Measurements from ENCODE around the gene STMN3. TPM values are rescaled to one million over a fixed set of nuclear protein-coding genes. Genes with fewer than 3 reads are reported as not detected.
"Not testable (repeated sequence)": the region's sequence is repeated elsewhere in the genome, so short reads cannot be mapped to it uniquely, and the experiment has no call there.

The STMN3 gene
- total and polyA plus RNA-seq, 8 donors = 12.6 to 47.0 (median 34.4) TPM

DNA sequence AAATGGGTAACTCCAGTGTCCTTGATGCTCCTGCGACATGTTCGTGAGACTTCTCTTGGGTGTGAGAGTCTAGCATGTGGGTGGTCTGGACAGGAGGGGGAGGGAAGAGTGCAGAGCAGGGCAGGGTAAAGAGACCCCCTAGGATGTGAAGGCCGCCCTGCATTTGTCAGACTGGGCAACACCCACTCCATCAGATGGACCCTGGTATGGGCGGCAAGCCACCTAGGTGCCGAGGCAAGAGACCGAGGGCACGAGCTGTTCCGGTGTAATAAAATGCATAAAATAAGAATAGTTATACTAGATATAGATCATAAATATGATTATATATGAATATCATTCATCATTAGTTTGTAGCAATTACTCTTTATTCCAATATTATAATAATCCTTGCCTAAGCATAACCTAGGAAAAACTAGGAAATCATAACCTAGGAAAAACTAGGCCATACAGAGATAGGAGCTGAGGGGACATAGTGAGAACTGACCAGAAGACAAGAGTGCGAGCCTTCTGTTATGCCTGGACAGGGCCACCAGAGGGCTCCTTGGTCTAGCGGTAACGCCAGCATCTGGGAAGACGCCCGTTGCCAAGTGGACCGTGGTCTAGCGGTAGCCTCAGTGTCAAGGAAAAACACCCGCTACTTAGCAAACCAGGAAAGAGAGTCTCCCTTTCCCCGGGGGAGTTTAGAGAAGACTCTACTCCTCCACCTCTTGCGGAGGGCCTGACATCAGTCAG is 39.2 kb downstream of the STMN3 start:
- intact Hi-C loops (cut with DNase I); H3K27me3 ChIP-seq; H3K4me3 ChIP-seq; H3K27ac ChIP-seq; ATAC-seq; H3K9me3 ChIP-seq: not testable (repeated sequence)
- TF ChIP-seq, protein P1, sequence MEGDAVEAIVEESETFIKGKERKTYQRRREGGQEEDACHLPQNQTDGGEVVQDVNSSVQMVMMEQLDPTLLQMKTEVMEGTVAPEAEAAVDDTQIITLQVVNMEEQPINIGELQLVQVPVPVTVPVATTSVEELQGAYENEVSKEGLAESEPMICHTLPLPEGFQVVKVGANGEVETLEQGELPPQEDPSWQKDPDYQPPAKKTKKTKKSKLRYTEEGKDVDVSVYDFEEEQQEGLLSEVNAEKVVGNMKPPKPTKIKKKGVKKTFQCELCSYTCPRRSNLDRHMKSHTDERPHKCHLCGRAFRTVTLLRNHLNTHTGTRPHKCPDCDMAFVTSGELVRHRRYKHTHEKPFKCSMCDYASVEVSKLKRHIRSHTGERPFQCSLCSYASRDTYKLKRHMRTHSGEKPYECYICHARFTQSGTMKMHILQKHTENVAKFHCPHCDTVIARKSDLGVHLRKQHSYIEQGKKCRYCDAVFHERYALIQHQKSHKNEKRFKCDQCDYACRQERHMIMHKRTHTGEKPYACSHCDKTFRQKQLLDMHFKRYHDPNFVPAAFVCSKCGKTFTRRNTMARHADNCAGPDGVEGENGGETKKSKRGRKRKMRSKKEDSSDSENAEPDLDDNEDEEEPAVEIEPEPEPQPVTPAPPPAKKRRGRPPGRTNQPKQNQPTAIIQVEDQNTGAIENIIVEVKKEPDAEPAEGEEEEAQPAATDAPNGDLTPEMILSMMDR (IDR thresholded peaks at IDR 0.05) = peak; percentile 8 to 24
- Histone ChIP-seq H3K36me3 (peaks cover 0 to 51% of the 10 kb centered on the region in 2 donors), H3K4me1 (peaks cover 0 to 29% of the 10 kb centered on the region in 2 donors)
- DNase-seq = peak in 1 of 4 donors; percentile 26

DNA sequence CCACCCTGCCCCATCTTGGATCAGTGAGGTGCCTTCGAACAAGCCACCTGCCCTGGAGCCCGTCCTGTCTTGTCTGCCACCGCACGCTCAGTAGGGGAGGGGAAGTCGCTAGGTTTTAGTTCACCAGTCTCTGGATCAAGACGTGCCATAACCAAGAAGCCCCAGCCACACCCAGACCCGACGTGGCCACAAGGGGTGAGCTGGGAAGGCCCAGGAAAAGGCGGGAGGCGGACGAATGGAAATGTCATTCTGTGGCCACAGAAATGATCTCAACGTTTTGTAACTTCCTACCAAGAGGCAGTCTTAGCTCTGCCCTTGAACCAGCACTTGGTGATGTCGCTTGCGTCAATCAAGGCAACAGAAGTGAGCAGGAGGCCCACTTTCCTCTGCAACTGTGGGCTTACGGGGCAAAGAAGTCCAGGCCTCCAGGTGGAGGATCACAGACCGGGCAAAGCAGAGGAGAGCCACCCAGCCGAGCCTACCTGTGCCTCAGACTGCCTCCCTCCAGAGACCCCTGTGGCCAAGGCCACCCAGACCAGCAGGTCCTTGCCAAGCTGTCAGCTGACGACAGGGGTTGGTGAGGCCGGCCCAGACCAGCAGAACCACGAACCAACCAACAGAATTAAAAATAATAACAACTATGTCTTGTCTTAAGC is 40.8 kb downstream of the STMN3 start:
- no peak overlapping the region for H3K4me3 ChIP-seq
- peak overlapping the region in 1 of 2 donors; percentile 31 for H3K27ac ChIP-seq
- peaks cover 0 to 35% of the 10 kb centered on the region in 2 donors for H3K36me3 ChIP-seq
- TF ChIP-seq, protein P1 (IDR thresholded peaks at IDR 0.05) = no peak
- ATAC-seq = peak; percentile 70
- peak in 2 of 4 donors; percentile 51 to 74 for DNase-seq
- no peaks in the 10 kb centered on the region for H3K27me3 ChIP-seq
- no peaks in the 10 kb centered on the region for H3K9me3 ChIP-seq
- H3K4me1 ChIP-seq = peaks cover 0 to 29% of the 10 kb centered on the region in 2 donors
- intact Hi-C loops (cut with DNase I) = no loop called here

DNA sequence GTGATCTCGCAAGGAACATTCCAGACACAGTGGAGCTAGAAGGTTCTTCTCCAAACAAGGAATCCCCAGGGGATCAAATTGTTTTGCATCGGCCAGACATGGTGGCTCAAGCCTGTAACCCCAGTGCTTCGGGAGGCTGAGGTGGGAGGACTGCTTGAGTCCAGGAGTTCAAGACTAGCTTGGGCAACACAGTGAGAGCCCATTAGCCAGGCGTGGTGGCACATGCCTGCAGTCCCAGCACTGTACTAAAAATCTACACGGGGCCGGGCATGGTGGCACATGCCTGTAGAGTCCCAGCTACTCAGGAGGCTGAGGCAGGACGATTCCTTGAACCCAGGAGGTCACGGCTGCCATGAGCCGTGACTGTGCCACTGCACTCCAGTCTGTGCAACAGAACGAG is 41.6 kb downstream of the STMN3 start:
- TF ChIP-seq, protein P1 (IDR thresholded peaks at IDR 0.05) = no peak
- DNase-seq (peak in 1 of 4 donors; percentile 41), ATAC-seq (no peak)
- Histone ChIP-seq H3K36me3 (peaks cover 0 to 28% of the 10 kb centered on the region in 2 donors), H3K9me3 (no peaks in the 10 kb centered on the region), H3K4me1 (peaks cover 0 to 32% of the 10 kb centered on the region in 2 donors), H3K27me3 (no peaks in the 10 kb centered on the region), H3K4me3 (no peak overlapping the region), H3K27ac (no peak overlapping the region)
- intact Hi-C loops (cut with DNase I) = no loop called here

DNA sequence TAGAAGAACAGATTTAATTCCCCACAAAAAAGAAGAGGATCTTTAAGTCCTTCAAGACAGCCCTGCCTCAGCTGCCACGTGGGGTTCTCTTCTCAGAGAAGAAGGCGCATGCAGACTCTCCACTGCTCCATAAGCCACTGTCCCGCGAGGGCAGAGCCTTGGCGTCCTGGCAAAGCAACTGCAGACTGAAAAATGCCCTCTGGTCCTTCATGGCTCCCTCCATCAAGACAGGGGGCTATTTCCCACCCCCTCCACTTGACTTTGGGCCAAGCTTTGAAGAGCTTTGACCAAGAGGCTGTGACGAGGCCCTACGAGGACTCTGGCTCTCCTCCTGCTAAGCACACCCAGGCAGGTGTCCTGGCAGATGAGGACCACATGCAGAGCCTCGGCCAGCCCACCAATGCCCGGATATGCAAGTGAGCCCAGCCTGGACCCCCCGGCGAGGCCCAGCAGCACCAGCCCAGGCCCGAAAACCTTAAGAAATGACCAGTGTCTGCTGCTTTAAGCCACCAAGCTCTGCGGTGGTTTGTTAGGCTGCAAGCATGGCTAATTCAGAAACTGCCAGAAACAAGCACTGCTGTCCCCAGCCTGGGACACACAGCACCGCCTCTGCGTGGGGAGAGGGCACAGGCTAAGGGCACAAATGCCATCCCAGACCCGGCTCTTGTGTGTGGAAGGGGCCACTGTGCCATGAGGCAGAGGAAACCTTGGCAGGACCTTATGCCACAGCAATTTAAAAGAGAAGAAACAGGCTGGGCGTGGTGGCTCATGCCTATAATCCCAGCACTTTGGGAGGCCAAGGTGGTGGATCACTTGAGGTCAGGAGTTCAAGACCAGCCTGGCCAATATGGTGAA is 42.4 kb downstream of the STMN3 start:
- Histone ChIP-seq H3K27me3 (no peaks in the 10 kb centered on the region), H3K36me3 (peaks cover 0 to 19% of the 10 kb centered on the region in 2 donors), H3K4me3 (no peak overlapping the region), H3K27ac (no peak overlapping the region), H3K4me1 (peaks cover 0 to 33% of the 10 kb centered on the region in 2 donors), H3K9me3 (no peaks in the 10 kb centered on the region)
- DNase-seq (peak in 1 of 4 donors; percentile 41), ATAC-seq (no peak)
- TF ChIP-seq, protein P1 (IDR thresholded peaks at IDR 0.05) = no peak
- intact Hi-C loops (cut with DNase I) = no loop called here

Measured in left lung (tissue), 10 donors.